ENCODE data around the gene SPEF1.

- TF ChIP-seq CTCF (IDR thresholded peaks at IDR 0.05; ENCODE audit: poor library complexity) (no peak), EZH2phosphoT487 (IDR thresholded peaks at IDR 0.05; ENCODE audit: low read depth, severe bottlenecking, unreplicated experiment) (no peak), EZH2 (IDR thresholded peaks at IDR 0.05; ENCODE audit: borderline replicate concordance) (no peak)
Measured at GRCh38 chr20:3729378-3729777, 51.9 kb downstream of the SPEF1 start.
